ENCODE measurements around the gene THRAP3.

Gene THRAP3

GRCh38 chr1:36269408-36269838 lies 45.2 kb downstream of the THRAP3 start:
- H3K36me3 ChIP-seq (ENCODE audit: control insufficient read depth, insufficient read depth, low read length), result no peaks in the 10 kb centered on the region
- H3K4me1 ChIP-seq (ENCODE audit: control insufficient read depth, insufficient read depth, low read length), result peaks cover 27% of the 10 kb centered on the region
- no peaks in the 10 kb centered on the region for H3K27me3 ChIP-seq (ENCODE audit: control insufficient read depth, insufficient read depth, low read length)
- H3K4me3 ChIP-seq (ENCODE audit: low read length), result no peak overlapping the region
- H3K9me3 ChIP-seq (ENCODE audit: control insufficient read depth, low read length), result no peaks in the 10 kb centered on the region
- no peak overlapping the region for H3K9ac ChIP-seq (ENCODE audit: low read length)

DNA sequence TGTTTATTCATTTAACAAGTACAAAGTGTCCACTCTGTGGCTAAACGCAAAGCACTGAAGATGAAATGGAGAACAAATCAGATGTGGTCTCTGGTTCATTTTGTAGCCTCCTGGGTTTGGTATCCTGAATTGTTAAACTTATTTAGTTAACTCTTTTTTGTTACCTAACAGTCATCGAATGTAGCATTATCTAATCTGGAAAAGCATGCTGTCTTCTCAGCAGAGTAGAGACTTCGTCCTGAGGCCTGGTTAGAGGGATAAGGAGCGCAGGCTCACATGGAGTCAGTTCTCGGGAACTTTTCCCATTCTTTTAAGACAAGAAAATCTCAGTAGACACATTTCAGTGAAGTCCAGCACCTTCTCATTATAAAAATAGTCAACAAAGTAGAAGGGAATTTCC lies 48.8 kb downstream of the THRAP3 start:
- Histone ChIP-seq H3K36me3 (ENCODE audit: control insufficient read depth, insufficient read depth, low read length) (no peaks in the 10 kb centered on the region), H3K4me1 (ENCODE audit: control insufficient read depth, insufficient read depth, low read length) (peaks cover 22% of the 10 kb centered on the region)

GRCh38 chr1:36274201-36274600 lies 50.0 kb downstream of the THRAP3 start:
- Histone ChIP-seq H3K27me3 (ENCODE audit: control insufficient read depth, insufficient read depth, low read length) (no peaks in the 10 kb centered on the region), H3K4me1 (ENCODE audit: control insufficient read depth, insufficient read depth, low read length) (peaks cover 11% of the 10 kb centered on the region), H3K9me3 (ENCODE audit: control insufficient read depth, low read length) (no peaks in the 10 kb centered on the region), H3K36me3 (ENCODE audit: control insufficient read depth, insufficient read depth, low read length) (no peaks in the 10 kb centered on the region), H3K9ac (ENCODE audit: low read length) (no peak overlapping the region), H3K4me3 (ENCODE audit: low read length) (no peak overlapping the region)

More for the DNA sequence above, 48.8 kb downstream of the THRAP3 start:
- H3K9ac ChIP-seq (ENCODE audit: low read length), result no peak overlapping the region
- H3K4me3 ChIP-seq (ENCODE audit: low read length), result no peak overlapping the region
- no peaks in the 10 kb centered on the region for H3K27me3 ChIP-seq (ENCODE audit: control insufficient read depth, insufficient read depth, low read length)
- no peaks in the 10 kb centered on the region for H3K9me3 ChIP-seq (ENCODE audit: control insufficient read depth, low read length)

DNA sequence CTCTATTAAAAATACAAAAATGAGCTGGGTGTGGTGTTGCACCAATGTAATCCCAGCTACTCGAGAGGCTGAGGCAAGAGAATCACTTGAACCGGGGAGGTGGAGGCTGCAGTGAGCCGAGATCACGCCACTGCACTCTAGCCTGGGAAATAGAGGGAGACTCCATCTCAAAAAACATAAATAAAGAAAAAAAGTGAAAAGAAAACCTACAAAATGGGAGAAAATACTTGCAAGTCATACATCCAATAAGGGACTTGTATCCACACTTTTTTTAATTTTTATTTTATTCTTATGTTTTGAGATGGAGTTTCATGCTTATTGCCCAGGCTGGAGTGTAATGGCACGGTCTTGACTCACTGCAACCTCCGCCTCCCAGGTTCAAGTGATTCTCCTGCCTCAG lies 52.4 kb downstream of the THRAP3 start:
- Histone ChIP-seq H3K36me3 (ENCODE audit: control insufficient read depth, insufficient read depth, low read length) (no peaks in the 10 kb centered on the region), H3K9ac (ENCODE audit: low read length) (no peak overlapping the region), H3K4me3 (ENCODE audit: low read length) (no peak overlapping the region), H3K4me1 (ENCODE audit: control insufficient read depth, insufficient read depth, low read length) (no peaks in the 10 kb centered on the region), H3K9me3 (ENCODE audit: control insufficient read depth, low read length) (no peaks in the 10 kb centered on the region), H3K27me3 (ENCODE audit: control insufficient read depth, insufficient read depth, low read length) (no peaks in the 10 kb centered on the region)

- Histone ChIP-seq H3K4me1 (ENCODE audit: control insufficient read depth, insufficient read depth, low read length) (no peaks in the 10 kb centered on the region), H3K36me3 (ENCODE audit: control insufficient read depth, insufficient read depth, low read length) (no peaks in the 10 kb centered on the region), H3K9ac (ENCODE audit: low read length) (no peak overlapping the region), H3K27me3 (ENCODE audit: control insufficient read depth, insufficient read depth, low read length) (no peaks in the 10 kb centered on the region), H3K4me3 (ENCODE audit: low read length) (no peak overlapping the region), H3K9me3 (ENCODE audit: control insufficient read depth, low read length) (no peaks in the 10 kb centered on the region)
These were observed 55.0 kb downstream of the THRAP3 start for GRCh38 chr1:36279110-36279788.

- no peaks in the 10 kb centered on the region for H3K27me3 ChIP-seq (ENCODE audit: control insufficient read depth, insufficient read depth, low read length)
- H3K4me3 ChIP-seq (ENCODE audit: low read length), result no peak overlapping the region
- no peak overlapping the region for H3K9ac ChIP-seq (ENCODE audit: low read length)
- no peaks in the 10 kb centered on the region for H3K36me3 ChIP-seq (ENCODE audit: control insufficient read depth, insufficient read depth, low read length)
- H3K9me3 ChIP-seq (ENCODE audit: control insufficient read depth, low read length), result no peaks in the 10 kb centered on the region
- H3K4me1 ChIP-seq (ENCODE audit: control insufficient read depth, insufficient read depth, low read length), result no peaks in the 10 kb centered on the region
These were observed 55.6 kb downstream of the THRAP3 start for GRCh38 chr1:36279789-36280296.

GRCh38 chr1:36284061-36284460 lies 59.8 kb downstream of the THRAP3 start:
- Histone ChIP-seq H3K27me3 (ENCODE audit: control insufficient read depth, insufficient read depth, low read length) (no peaks in the 10 kb centered on the region), H3K9ac (ENCODE audit: low read length) (no peak overlapping the region), H3K4me3 (ENCODE audit: low read length) (no peak overlapping the region), H3K4me1 (ENCODE audit: control insufficient read depth, insufficient read depth, low read length) (peaks cover 4% of the 10 kb centered on the region), H3K36me3 (ENCODE audit: control insufficient read depth, insufficient read depth, low read length) (peaks cover 8% of the 10 kb centered on the region), H3K9me3 (ENCODE audit: control insufficient read depth, low read length) (no peaks in the 10 kb centered on the region)

- no peak overlapping the region for H3K4me3 ChIP-seq (ENCODE audit: low read length)
- H3K9ac ChIP-seq (ENCODE audit: low read length), result no peak overlapping the region
- H3K4me1 ChIP-seq (ENCODE audit: control insufficient read depth, insufficient read depth, low read length), result peaks cover 4% of the 10 kb centered on the region
- no peaks in the 10 kb centered on the region for H3K9me3 ChIP-seq (ENCODE audit: control insufficient read depth, low read length)
- H3K36me3 ChIP-seq (ENCODE audit: control insufficient read depth, insufficient read depth, low read length), result peaks cover 13% of the 10 kb centered on the region
- H3K27me3 ChIP-seq (ENCODE audit: control insufficient read depth, insufficient read depth, low read length), result no peaks in the 10 kb centered on the region
These were observed 60.3 kb downstream of the THRAP3 start for GRCh38 chr1:36284517-36284916.

DNA sequence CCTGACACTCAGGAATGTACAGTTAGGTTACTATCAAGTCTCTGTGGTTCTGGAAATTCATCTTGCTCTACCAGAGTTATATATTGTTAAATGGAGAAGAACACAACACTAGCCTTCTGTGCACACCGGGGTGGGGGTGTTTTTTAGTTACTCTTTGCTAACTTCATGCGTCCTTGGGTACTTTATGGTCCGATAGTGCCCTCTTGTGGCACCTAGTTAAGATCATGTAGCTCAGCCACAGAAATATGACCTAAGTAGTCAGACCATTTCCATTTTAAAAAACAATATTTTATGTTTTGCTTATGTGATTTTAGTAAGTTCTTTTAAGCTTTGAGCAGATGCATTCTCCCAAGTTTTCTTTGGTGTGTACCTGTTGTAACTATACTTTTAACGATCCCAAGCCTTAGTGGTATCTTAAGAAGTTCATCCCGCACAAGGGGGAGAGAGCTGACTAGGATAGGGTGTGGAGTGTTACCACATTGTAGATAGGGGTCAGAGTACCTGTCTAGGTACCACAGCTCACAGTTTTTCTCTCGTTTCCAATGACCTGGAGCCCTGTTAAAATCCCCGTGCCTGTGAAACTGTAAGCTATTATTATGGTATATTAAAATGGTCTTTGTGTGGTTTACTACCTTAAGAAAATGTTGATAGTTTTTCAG lies 61.3 kb downstream of the THRAP3 start:
- H3K4me1 ChIP-seq (ENCODE audit: control insufficient read depth, insufficient read depth, low read length), result peaks cover 4% of the 10 kb centered on the region
- no peaks in the 10 kb centered on the region for H3K9me3 ChIP-seq (ENCODE audit: control insufficient read depth, low read length)
- H3K27me3 ChIP-seq (ENCODE audit: control insufficient read depth, insufficient read depth, low read length), result no peaks in the 10 kb centered on the region
- H3K4me3 ChIP-seq (ENCODE audit: low read length), result no peak overlapping the region
- H3K9ac ChIP-seq (ENCODE audit: low read length), result no peak overlapping the region
- peaks cover 17% of the 10 kb centered on the region for H3K36me3 ChIP-seq (ENCODE audit: control insufficient read depth, insufficient read depth, low read length)

GRCh38 chr1:36286802-36287201 lies 62.6 kb downstream of the THRAP3 start:
- peaks cover 4% of the 10 kb centered on the region for H3K4me1 ChIP-seq (ENCODE audit: control insufficient read depth, insufficient read depth, low read length)
- H3K36me3 ChIP-seq (ENCODE audit: control insufficient read depth, insufficient read depth, low read length), result peaks cover 23% of the 10 kb centered on the region

GRCh38 chr1:36287595-36287994 lies 63.4 kb downstream of the THRAP3 start:
- Histone ChIP-seq H3K4me3 (ENCODE audit: low read length) (no peak overlapping the region), H3K9ac (ENCODE audit: low read length) (no peak overlapping the region), H3K36me3 (ENCODE audit: control insufficient read depth, insufficient read depth, low read length) (peaks cover 23% of the 10 kb centered on the region), H3K4me1 (ENCODE audit: control insufficient read depth, insufficient read depth, low read length) (peaks cover 4% of the 10 kb centered on the region), H3K9me3 (ENCODE audit: control insufficient read depth, low read length) (no peaks in the 10 kb centered on the region), H3K27me3 (ENCODE audit: control insufficient read depth, insufficient read depth, low read length) (no peaks in the 10 kb centered on the region)

More at GRCh38 chr1:36286802-36287201, 62.6 kb downstream of the THRAP3 start:
- H3K4me3 ChIP-seq (ENCODE audit: low read length), result no peak overlapping the region
- H3K9me3 ChIP-seq (ENCODE audit: control insufficient read depth, low read length), result no peaks in the 10 kb centered on the region
- H3K9ac ChIP-seq (ENCODE audit: low read length), result no peak overlapping the region
- H3K27me3 ChIP-seq (ENCODE audit: control insufficient read depth, insufficient read depth, low read length), result no peaks in the 10 kb centered on the region

- H3K9ac ChIP-seq (ENCODE audit: low read length), result no peak overlapping the region
- no peaks in the 10 kb centered on the region for H3K9me3 ChIP-seq (ENCODE audit: control insufficient read depth, low read length)
- no peak overlapping the region for H3K4me3 ChIP-seq (ENCODE audit: low read length)
- peaks cover 6% of the 10 kb centered on the region for H3K36me3 ChIP-seq (ENCODE audit: control insufficient read depth, insufficient read depth, low read length)
- peaks cover 9% of the 10 kb centered on the region for H3K4me1 ChIP-seq (ENCODE audit: control insufficient read depth, insufficient read depth, low read length)
- no peaks in the 10 kb centered on the region for H3K27me3 ChIP-seq (ENCODE audit: control insufficient read depth, insufficient read depth, low read length)
These were observed 71.1 kb downstream of the THRAP3 start for GRCh38 chr1:36295390-36295789.

Measured in mucosa of stomach (tissue), 1 donor.